ENCODE results near the gene WDFY4.

WDFY4 gene

DNA sequence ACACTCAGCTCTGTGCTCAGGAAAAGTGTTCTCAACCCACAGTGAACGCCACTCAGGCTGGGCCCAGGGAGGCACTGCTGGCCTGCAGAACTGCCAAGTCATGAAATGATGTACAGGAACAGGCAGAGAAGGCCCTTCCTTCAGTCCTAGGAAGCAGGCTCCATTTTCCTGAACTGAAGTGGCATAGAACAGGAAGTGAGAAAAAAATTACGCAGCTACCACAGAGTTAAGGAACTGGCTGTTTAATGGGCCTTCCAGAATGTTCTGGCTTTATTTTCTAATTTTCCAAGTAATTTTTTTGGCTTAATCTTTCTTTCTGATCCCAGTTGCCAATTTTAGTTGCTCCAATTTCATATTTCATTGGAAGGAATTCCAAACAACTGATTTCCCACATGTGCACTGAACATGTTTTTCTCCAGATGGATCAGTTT lies 215.7 kb downstream of the WDFY4 start:
- DNase-seq (ENCODE audit: low read depth in 2 of 2), result no peak
- no peak overlapping the region for H3K4me3 ChIP-seq (replicated peaks in 1 of 2; ENCODE audit: low read depth in 2 of 2, low read length in 2 of 2)
- TF ChIP-seq, protein P1, sequence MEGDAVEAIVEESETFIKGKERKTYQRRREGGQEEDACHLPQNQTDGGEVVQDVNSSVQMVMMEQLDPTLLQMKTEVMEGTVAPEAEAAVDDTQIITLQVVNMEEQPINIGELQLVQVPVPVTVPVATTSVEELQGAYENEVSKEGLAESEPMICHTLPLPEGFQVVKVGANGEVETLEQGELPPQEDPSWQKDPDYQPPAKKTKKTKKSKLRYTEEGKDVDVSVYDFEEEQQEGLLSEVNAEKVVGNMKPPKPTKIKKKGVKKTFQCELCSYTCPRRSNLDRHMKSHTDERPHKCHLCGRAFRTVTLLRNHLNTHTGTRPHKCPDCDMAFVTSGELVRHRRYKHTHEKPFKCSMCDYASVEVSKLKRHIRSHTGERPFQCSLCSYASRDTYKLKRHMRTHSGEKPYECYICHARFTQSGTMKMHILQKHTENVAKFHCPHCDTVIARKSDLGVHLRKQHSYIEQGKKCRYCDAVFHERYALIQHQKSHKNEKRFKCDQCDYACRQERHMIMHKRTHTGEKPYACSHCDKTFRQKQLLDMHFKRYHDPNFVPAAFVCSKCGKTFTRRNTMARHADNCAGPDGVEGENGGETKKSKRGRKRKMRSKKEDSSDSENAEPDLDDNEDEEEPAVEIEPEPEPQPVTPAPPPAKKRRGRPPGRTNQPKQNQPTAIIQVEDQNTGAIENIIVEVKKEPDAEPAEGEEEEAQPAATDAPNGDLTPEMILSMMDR (IDR thresholded peaks at IDR 0.05; ENCODE audit: low read depth, low read length), result no peak

- no peak for DNase-seq (ENCODE audit: low read depth in 2 of 2)
- TF ChIP-seq, protein P1 (IDR thresholded peaks at IDR 0.05; ENCODE audit: low read depth, low read length), result no peak
- no peak overlapping the region for H3K4me3 ChIP-seq (replicated peaks in 1 of 2; ENCODE audit: low read depth in 2 of 2, low read length in 2 of 2)
Measured at GRCh38 chr10:48901319-48901718, 216.6 kb downstream of the WDFY4 start.

DNA sequence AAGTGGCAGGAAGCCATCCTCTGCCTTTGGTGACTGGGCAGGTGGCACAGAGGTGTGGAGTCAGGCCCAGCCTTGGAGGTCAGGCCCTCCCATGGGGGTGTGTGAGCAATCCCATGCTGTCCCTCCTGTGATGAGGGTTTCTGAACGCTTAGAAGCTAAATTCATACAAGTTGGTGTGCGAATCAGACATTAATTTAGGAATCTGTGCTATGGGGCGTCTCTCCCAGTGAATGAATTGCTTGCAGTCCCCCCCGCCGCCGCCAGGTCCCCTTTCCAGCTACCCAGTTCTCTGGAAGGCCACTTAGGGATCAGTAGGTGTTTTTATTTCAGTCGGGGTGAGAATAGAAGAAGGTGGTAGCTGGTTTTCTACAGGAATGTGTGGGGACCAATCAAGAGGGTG lies 217.4 kb downstream of the WDFY4 start:
- DNase-seq (ENCODE audit: low read depth in 2 of 2), result no peak
- TF ChIP-seq, protein P1 (IDR thresholded peaks at IDR 0.05; ENCODE audit: low read depth, low read length), result no peak
- H3K4me3 ChIP-seq (replicated peaks in 1 of 2; ENCODE audit: low read depth in 2 of 2, low read length in 2 of 2), result no peak overlapping the region

DNA sequence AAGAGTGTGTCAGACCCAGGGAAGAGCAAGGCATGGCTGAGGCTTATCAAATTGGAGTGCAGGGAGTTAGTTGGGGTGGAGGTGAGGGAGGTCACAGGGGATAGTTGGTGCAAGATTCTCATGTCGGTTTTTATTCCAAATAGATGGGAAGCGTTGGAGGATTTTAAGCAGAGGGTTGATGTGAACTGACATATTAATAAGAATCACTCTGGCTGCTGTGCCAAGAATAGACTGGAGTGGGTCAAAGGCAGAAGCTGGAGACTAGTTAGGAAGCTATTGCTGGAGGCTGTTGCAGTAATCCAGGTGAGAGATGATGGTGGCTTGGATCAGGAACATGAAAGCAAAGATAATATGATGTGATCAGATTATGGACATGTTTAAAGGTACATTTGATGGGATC lies 218.5 kb downstream of the WDFY4 start:
- DNase-seq (ENCODE audit: low read depth in 2 of 2), result no peak
- no peak overlapping the region for H3K4me3 ChIP-seq (replicated peaks in 1 of 2; ENCODE audit: low read depth in 2 of 2, low read length in 2 of 2)
- TF ChIP-seq, protein P1 (IDR thresholded peaks at IDR 0.05; ENCODE audit: low read depth, low read length), result no peak

- TF ChIP-seq, protein P1 (IDR thresholded peaks at IDR 0.05; ENCODE audit: low read depth, low read length), result no peak
Measured at GRCh38 chr10:48904861-48905260, 220.2 kb downstream of the WDFY4 start.

GRCh38 chr10:48905311-48905710 lies 220.6 kb downstream of the WDFY4 start:
- TF ChIP-seq, protein P1 (IDR thresholded peaks at IDR 0.05; ENCODE audit: low read depth, low read length), result no peak
- DNase-seq (ENCODE audit: low read depth in 2 of 2), result no peak
- H3K4me3 ChIP-seq (replicated peaks in 1 of 2; ENCODE audit: low read depth in 2 of 2, low read length in 2 of 2), result no peak overlapping the region

More at GRCh38 chr10:48904861-48905260, 220.2 kb downstream of the WDFY4 start:
- H3K4me3 ChIP-seq (replicated peaks in 1 of 2; ENCODE audit: low read depth in 2 of 2, low read length in 2 of 2), result no peak overlapping the region
- DNase-seq (ENCODE audit: low read depth in 2 of 2), result no peak

DNA sequence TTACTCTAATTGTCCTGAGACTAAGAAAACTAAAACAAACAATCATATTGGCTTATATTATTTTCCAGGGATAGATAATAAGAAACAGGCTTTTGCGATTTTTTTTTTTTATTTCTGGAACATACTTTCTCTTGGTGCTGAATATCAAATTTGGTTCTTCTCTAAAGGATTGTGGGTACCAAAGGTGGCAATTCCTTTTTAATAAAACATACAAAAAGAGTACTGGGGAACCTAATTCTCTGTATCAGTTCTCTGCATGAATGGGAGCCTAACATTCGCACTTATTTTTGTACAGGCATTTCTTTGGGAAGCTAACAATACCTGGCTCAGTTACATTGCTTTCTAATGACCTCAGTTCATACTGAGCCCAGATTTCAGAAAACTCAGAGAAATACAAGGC lies 222.2 kb downstream of the WDFY4 start:
- no peak overlapping the region for H3K4me3 ChIP-seq (replicated peaks in 1 of 2; ENCODE audit: low read depth in 2 of 2, low read length in 2 of 2)
- TF ChIP-seq, protein P1 (IDR thresholded peaks at IDR 0.05; ENCODE audit: low read depth, low read length), result no peak
- no peak for DNase-seq (ENCODE audit: low read depth in 2 of 2)

Data from cardiac fibroblast (primary cell).